Erythroblast (primary cell): ENCODE results near the gene SYT15.
"Not testable (repeated sequence)": the region's sequence is repeated elsewhere in the genome, so short reads cannot be mapped to it uniquely, and the experiment has no call there.

Experiments used
- GATA1 ChIP-seq: IDR thresholded peaks from 2 replicates; pipeline ENCODE4 v1.6.1; 2011; ENCODE audit warnings: low read depth, mild to moderate bottlenecking, control low read depth, low read length, moderate library complexity
- POLR2A ChIP-seq: IDR thresholded peaks from 2 replicates; pipeline ENCODE4 v1.6.1; 2011; ENCODE audit warnings: mild to moderate bottlenecking, low read length

DNA sequence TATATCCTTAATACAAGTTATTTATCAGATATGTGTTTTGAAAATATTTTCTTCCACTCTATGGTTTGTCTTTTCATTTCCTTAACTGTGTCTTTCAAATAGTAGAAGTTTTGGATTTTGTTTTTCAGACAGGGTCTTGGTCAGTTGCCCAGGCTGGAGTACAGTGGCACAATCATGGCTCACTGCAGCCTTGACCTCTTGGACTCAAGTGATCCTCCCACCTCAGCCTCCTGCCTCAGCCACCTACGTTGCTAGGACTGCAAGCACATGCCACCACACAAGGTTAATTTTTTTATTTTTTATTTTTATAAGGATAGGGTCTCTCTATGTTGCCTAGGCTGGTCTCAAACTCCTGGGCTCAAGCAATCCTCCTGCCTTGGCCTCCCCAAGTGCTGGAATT is 46.7 kb upstream of the SYT15 start:
- not testable (repeated sequence) for TF ChIP-seq POLR2A, GATA1
